ENCODE data around the gene PCED1B.

GRCh38 chr12:47194501-47194900 lies 115.1 kb downstream of the PCED1B start:
- TF ChIP-seq CTCF (IDR thresholded peaks at IDR 0.05; ENCODE audit: poor library complexity) (no peak), EZH2 (IDR thresholded peaks at IDR 0.05; ENCODE audit: borderline replicate concordance) (no peak)
